CD4-positive, alpha-beta memory T cell (primary cell): ENCODE data around the gene HSPA4. TPM values are rescaled to one million over a fixed set of nuclear protein-coding genes. Genes with fewer than 3 reads are reported as not detected.
"Not testable (repeated sequence)": the region's sequence is repeated elsewhere in the genome, so short reads cannot be mapped to it uniquely, and the experiment has no call there.

ENCODE experiments used
- CTCF ChIA-PET: fragments of 350-600 bp; sonication (Branson Sonifier 250); formaldehyde crosslinking; loops from one replicate; lab custom pipeline; 2021; ENCODE audit warnings: inconsistent platforms; ENCODE audit not compliant: partially characterized antibody; lab: Charles Lee
- POLR2A ChIA-PET: fragments of 350-600 bp; sonication (Branson Sonifier 250); formaldehyde crosslinking; loops from one replicate; lab custom pipeline; 2021; ENCODE audit not compliant: partially characterized antibody; lab: Charles Lee
- DNase-seq, 5 donors: peaks; one replicate each; pipeline versions ENCODE4 v3.0.0 to v3.0.0-alpha.2; 2020 to 2022; ENCODE audit warnings: mixed read lengths in 1 of 5
- H3K27ac ChIP-seq: one replicate; pipeline ENCODE4 v1.7.0; 2013; ENCODE audit warnings: low read depth, low read length
- H3K27me3 ChIP-seq: 2 replicates; pipeline ENCODE4 v1.7.0; 2013; ENCODE audit warnings: mild to moderate bottlenecking, low read length, moderate library complexity; ENCODE audit not compliant: insufficient read depth
- H3K36me3 ChIP-seq: 2 replicates; pipeline ENCODE4 v1.7.0; 2013; ENCODE audit warnings: mild to moderate bottlenecking, low read length, moderate library complexity; ENCODE audit not compliant: insufficient read depth
- H3K4me1 ChIP-seq: 2 replicates; pipeline ENCODE4 v1.7.0; 2013; ENCODE audit warnings: mild to moderate bottlenecking, low read length, moderate library complexity; ENCODE audit not compliant: insufficient read depth
- H3K4me3 ChIP-seq, 2 donors: one replicate each; pipeline ENCODE4 v1.7.0; 2013; ENCODE audit warnings: low read length in 2 of 2, mild to moderate bottlenecking in 1 of 2
- H3K9me3 ChIP-seq, 2 donors: one replicate each; pipeline ENCODE4 v1.7.0; 2013; ENCODE audit warnings: low read length in 2 of 2, control low read depth in 1 of 2; ENCODE audit not compliant: control insufficient read depth in 1 of 2
- H3K27ac Mint-ChIP-seq, 7 donors: one replicate each; pipeline ENCODE4 v1.8.0; 2020 to 2021; ENCODE audit warnings: mixed read lengths in 7 of 7, mild to moderate bottlenecking in 6 of 7, inconsistent platforms in 3 of 7, moderate library complexity in 3 of 7
- H3K27me3 Mint-ChIP-seq, 2 donors: one replicate each; pipeline ENCODE4 v1.8.0; 2020 to 2021; ENCODE audit warnings: mixed read lengths in 2 of 2
- H3K36me3 Mint-ChIP-seq, 2 donors: one replicate each; pipeline ENCODE4 v1.8.0; 2020 to 2021; ENCODE audit warnings: mixed read lengths in 2 of 2, inconsistent platforms in 1 of 2, mild to moderate bottlenecking in 1 of 2
- H3K4me1 Mint-ChIP-seq, 4 donors: one replicate each; pipeline ENCODE4 v1.8.0; 2020 to 2021; ENCODE audit warnings: mixed read lengths in 4 of 4, mild to moderate bottlenecking in 1 of 4
- H3K4me3 Mint-ChIP-seq, 8 donors: one replicate each; pipeline ENCODE4 v1.8.0; 2020 to 2021; ENCODE audit warnings: mixed read lengths in 8 of 8, mild to moderate bottlenecking in 7 of 8, moderate library complexity in 6 of 8, inconsistent platforms in 3 of 8
- H3K9me3 Mint-ChIP-seq, 8 donors: one replicate each; pipeline ENCODE4 v1.8.0; 2020 to 2021; ENCODE audit warnings: mixed read lengths in 8 of 8, mild to moderate bottlenecking in 5 of 8, inconsistent platforms in 3 of 8, moderate library complexity in 1 of 8
- intact Hi-C: fragments of 100-400 bp; cut with micrococcal nuclease; formaldehyde crosslinking; loops from one replicate; pipeline ENCODE4 v1.15.1; 2023
- polyA plus RNA-seq, 2 donors: library from polyadenylated mRNA; unstranded; fragments of 300-500 nt; fragmentation: Illumina TruSeq; gene quantifications; one replicate each; pipeline ENCODE4 v1.2.3, GENCODE V29; 2021
- total RNA-seq, 2 experiments: library from RNA; stranded (reverse); gene quantifications; one replicate each; pipeline ENCODE4 v1.2.3, GENCODE V29; 2021

The HSPA4 gene
- total and polyA plus RNA-seq, 4 experiments from 2014 or later = 32.2 to 58.1 (median 50.5) TPM

DNA sequence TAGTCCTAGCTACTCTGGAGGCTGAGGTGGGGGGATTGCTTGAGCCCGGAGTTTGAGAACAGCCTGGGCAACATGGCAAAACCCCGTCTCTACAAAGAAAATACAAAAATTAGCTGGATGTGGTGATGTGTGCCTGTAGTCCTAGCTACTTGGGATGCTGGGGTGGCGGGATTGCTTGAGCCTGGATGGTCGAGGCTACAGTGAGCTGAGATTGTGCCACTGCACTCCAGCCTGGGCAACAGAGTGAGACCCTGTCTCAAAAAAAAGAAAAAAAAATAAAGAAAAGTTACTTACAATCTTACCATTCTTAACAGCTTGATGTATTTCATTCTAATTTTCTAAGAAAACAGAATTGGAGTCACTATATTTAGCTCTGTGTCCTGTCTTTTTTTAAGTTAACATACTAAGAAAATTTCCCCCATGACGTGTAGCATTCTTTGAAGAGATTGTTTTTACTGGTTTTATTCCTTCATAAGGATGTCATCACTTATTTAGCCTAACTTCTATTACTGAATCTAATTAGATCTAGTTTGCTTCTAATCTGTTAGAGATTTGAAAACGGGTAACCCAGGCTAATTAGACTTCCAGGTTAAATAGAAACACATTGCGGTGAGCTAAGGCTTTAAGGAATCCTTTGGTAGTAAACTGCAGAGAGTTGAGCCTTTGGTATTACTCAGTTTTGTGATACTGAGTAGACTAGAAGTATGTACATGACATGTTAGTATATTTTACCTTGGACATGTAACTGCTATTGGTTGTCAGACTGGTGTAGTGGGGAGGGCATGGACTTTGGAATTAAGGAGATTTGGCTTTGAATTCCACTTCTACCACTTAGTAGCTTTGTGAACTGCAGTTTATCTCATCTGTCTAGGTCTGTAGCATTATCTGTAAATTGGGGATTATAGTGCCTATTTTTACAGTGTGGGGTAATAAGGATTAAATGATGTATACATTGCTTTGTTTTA is 24.0 kb downstream of the HSPA4 start:
- CTCF ChIA-PET = no interaction called here
- Mint-ChIP-seq H3K9me3 (no peaks in the 10 kb centered on the region), H3K27me3 (no peaks in the 10 kb centered on the region), H3K4me3 (no peak overlapping the region), H3K4me1 (peaks cover 15 to 25% (median 19%) of the 10 kb centered on the region in 4 donors), H3K36me3 (peaks cover 46 to 73% of the 10 kb centered on the region in 2 donors), H3K27ac (peak overlapping the region in 1 of 7 donors; percentile 66)
- Histone ChIP-seq H3K4me1 (peaks cover 5% of the 10 kb centered on the region), H3K4me3 (no peak overlapping the region), H3K36me3 (peaks cover 41% of the 10 kb centered on the region), H3K9me3 (no peaks in the 10 kb centered on the region), H3K27ac (no peak overlapping the region), H3K27me3 (no peaks in the 10 kb centered on the region)
- intact Hi-C loops = no loop called here
- no peak for DNase-seq
- POLR2A ChIA-PET = no interaction called here

DNA sequence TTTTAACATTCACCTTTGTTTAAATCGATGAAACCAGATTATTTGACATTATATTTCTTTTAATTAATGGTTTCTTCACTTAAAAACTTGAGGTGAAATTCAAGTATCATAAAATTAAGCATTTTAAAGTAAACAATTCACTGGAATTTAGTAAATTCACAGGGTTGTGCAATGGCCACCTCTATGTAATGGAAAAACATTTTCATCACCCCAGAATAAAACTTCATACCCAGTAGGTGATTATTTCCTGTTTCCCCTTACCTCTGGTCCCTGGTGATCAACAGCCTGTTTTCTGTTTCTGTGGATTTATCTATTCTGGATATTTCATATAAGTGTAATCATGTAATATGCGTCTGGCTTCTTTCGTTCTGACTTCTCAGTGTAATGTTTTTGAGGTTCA is 27.2 kb downstream of the HSPA4 start:
- H3K36me3 ChIP-seq = peaks cover 22% of the 10 kb centered on the region
- no peak overlapping the region for H3K4me3 Mint-ChIP-seq
- intact Hi-C loops = no loop called here
- peaks cover 5% of the 10 kb centered on the region for H3K4me1 ChIP-seq
- no peaks in the 10 kb centered on the region for H3K27me3 Mint-ChIP-seq
- no peaks in the 10 kb centered on the region for H3K9me3 Mint-ChIP-seq
- no peaks in the 10 kb centered on the region for H3K27me3 ChIP-seq
- H3K36me3 Mint-ChIP-seq = peaks cover 45 to 68% of the 10 kb centered on the region in 2 donors
- no peak overlapping the region for H3K27ac ChIP-seq
- no peak for DNase-seq
- peaks cover 18 to 27% (median 19%) of the 10 kb centered on the region in 4 donors for H3K4me1 Mint-ChIP-seq
- POLR2A ChIA-PET = no interaction called here
- peak overlapping the region in 2 of 7 donors; percentile 53 to 62 for H3K27ac Mint-ChIP-seq
- no peaks in the 10 kb centered on the region for H3K9me3 ChIP-seq
- CTCF ChIA-PET = no interaction called here
- no peak overlapping the region for H3K4me3 ChIP-seq

DNA sequence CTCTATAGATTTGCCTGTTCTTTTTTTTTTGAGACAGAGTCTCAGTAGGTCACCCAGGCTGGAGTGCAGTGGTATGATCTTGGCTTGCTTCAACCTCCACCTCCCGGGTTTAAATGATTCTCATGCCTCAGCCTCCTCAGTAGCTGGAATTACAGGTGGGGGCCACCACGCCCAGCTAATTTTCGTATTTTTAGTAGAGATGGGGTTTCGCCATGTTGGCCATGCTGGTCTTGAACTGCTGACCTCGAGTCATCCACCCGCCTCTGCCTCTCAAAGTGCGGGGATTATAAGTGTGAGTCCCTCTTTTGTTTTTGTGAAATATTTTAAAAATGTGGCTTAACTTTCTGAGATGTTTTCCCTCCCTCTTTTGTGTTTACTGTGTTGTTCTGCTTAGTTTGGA is 29.2 kb downstream of the HSPA4 start:
- ChIA-PET POLR2A (no interaction called here), CTCF (no interaction called here)
- peak overlapping the region in 3 of 7 donors; percentile 43 to 82 (median 67) for H3K27ac Mint-ChIP-seq
- DNase-seq = no peak
- Histone ChIP-seq H3K27ac (no peak overlapping the region), H3K4me1 (peaks cover 5% of the 10 kb centered on the region), H3K27me3 (no peaks in the 10 kb centered on the region), H3K36me3 (peaks cover 12% of the 10 kb centered on the region), H3K9me3 (no peaks in the 10 kb centered on the region), H3K4me3 (no peak overlapping the region)
- peaks cover 18 to 24% (median 20%) of the 10 kb centered on the region in 4 donors for H3K4me1 Mint-ChIP-seq
- H3K36me3 Mint-ChIP-seq = peaks cover 44 to 58% of the 10 kb centered on the region in 2 donors
- intact Hi-C loops = no loop called here
- H3K27me3 Mint-ChIP-seq = no peaks in the 10 kb centered on the region
- H3K9me3 Mint-ChIP-seq = no peaks in the 10 kb centered on the region
- no peak overlapping the region for H3K4me3 Mint-ChIP-seq

DNA sequence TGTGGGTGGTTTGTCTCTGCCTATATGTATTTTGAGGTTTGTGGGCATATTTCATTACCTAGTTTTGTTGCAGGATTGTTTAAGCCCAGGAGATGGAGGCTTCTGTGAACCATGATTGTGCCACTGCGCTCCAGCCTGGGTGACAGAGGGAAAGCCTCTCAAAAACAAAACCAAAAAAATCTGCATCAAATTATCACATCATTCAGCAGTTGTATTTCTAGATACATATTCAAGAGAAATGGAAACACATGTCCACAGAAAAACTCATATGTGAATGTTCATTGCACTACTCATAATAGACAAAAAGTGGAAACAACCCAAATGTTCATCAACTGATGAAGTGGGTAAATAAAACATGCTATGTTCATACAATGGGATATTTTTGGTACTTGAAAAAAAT is 29.9 kb downstream of the HSPA4 start:
- Mint-ChIP-seq H3K4me3 (no peak overlapping the region), H3K9me3 (no peaks in the 10 kb centered on the region), H3K36me3 (peaks cover 43 to 58% of the 10 kb centered on the region in 2 donors), H3K27ac (peak overlapping the region in 3 of 7 donors; percentile 43 to 64 (median 44)), H3K27me3 (no peaks in the 10 kb centered on the region), H3K4me1 (peaks cover 16 to 25% (median 19%) of the 10 kb centered on the region in 4 donors)
- H3K27ac ChIP-seq = no peak overlapping the region
- no peak for DNase-seq
- peaks cover 5% of the 10 kb centered on the region for H3K36me3 ChIP-seq
- H3K4me1 ChIP-seq = peaks cover 5% of the 10 kb centered on the region
- H3K27me3 ChIP-seq = no peaks in the 10 kb centered on the region
- no peaks in the 10 kb centered on the region for H3K9me3 ChIP-seq
- intact Hi-C loops = no loop called here
- H3K4me3 ChIP-seq = no peak overlapping the region
- ChIA-PET POLR2A (no interaction called here), CTCF (no interaction called here)

DNA sequence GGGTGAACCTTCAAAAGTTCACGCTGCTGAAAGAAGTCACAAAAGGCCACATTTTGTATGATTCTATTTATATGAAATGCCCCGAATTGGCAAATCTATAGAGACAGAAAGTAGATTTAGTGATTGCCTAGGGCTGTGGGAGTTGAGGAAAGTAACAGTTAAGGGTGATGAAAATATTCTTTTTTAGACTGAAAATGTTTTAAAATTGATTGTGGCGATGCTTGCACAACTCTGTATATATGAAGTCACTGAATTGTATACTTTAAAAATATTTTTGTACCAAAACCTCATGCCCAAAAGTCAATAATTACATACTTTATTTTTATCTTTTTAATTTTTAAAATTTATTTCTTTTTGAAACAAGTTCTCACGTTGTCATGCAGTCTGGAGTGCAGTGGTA is 30.3 kb downstream of the HSPA4 start:
- H3K27me3 Mint-ChIP-seq = no peaks in the 10 kb centered on the region
- POLR2A ChIA-PET = no interaction called here
- peaks cover 43 to 59% of the 10 kb centered on the region in 2 donors for H3K36me3 Mint-ChIP-seq
- Histone ChIP-seq H3K36me3 (peaks cover 1% of the 10 kb centered on the region), H3K4me1 (peaks cover 5% of the 10 kb centered on the region), H3K9me3 (no peaks in the 10 kb centered on the region), H3K4me3 (no peak overlapping the region), H3K27ac (no peak overlapping the region), H3K27me3 (no peaks in the 10 kb centered on the region)
- CTCF ChIA-PET = no interaction called here
- H3K4me3 Mint-ChIP-seq = no peak overlapping the region
- no peak for DNase-seq
- H3K4me1 Mint-ChIP-seq = peaks cover 16 to 22% (median 19%) of the 10 kb centered on the region in 4 donors
- H3K9me3 Mint-ChIP-seq = no peaks in the 10 kb centered on the region
- intact Hi-C loops = no loop called here
- no peak overlapping the region for H3K27ac Mint-ChIP-seq

DNA sequence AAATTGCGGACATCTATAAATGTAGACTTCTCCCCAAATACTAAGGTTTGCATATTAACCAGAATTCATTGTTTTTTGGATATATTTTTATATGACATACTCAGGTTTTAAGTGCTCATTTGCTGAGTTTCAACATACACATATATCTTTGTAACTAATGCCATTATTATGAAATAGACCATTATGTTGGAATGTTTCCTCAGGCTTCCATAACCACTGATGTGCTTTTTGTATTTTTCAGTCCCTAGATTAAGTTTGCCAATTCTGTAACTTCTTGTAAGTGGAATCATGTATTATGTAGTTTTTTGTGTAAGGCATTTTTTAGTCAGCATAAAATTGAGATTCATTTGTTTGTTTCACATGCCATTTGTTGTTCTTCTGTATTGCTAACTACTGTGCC is 32.1 kb downstream of the HSPA4 start:
- H3K4me3 ChIP-seq = no peak overlapping the region
- intact Hi-C loops = no loop called here
- peaks cover 49 to 59% of the 10 kb centered on the region in 2 donors for H3K36me3 Mint-ChIP-seq
- H3K4me3 Mint-ChIP-seq = no peak overlapping the region
- H3K4me1 ChIP-seq = peaks cover 5% of the 10 kb centered on the region
- H3K27ac ChIP-seq = no peak overlapping the region
- H3K27me3 Mint-ChIP-seq = no peaks in the 10 kb centered on the region
- ChIA-PET POLR2A (no interaction called here), CTCF (no interaction called here)
- DNase-seq = no peak
- H3K27me3 ChIP-seq = no peaks in the 10 kb centered on the region
- peaks cover 9% of the 10 kb centered on the region for H3K36me3 ChIP-seq
- H3K9me3 ChIP-seq = no peaks in the 10 kb centered on the region
- no peak overlapping the region for H3K27ac Mint-ChIP-seq
- H3K9me3 Mint-ChIP-seq = no peaks in the 10 kb centered on the region
- peaks cover 13 to 16% (median 15%) of the 10 kb centered on the region in 4 donors for H3K4me1 Mint-ChIP-seq

DNA sequence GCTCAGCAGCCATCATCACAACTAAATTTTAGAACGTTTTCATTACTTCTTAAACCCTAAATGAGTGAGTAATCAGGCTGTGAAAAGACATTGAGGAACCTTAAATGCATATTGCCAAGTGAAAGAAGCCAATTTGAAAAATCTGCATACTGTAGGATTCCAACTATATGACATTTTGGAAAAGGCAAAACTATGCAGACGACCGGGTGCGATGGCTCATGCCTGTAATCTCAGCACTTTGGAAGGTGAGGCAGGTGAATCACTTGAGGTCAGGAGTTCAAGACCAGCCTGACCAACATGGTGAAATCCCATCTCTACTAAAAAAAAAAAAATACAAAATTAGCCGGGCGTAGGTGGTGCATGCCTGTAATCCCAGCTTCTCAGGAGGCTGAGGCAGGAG is 33.4 kb downstream of the HSPA4 start:
- not testable (repeated sequence) for H3K27ac Mint-ChIP-seq
- H3K36me3 ChIP-seq = peaks cover 19% of the 10 kb centered on the region

More for the DNA sequence above, 33.4 kb downstream of the HSPA4 start:
- H3K27me3 ChIP-seq, H3K27me3 Mint-ChIP-seq, intact Hi-C loops, H3K4me3 ChIP-seq, H3K9me3 ChIP-seq, H3K27ac ChIP-seq, H3K9me3 Mint-ChIP-seq, POLR2A ChIA-PET, H3K4me3 Mint-ChIP-seq, H3K4me1 ChIP-seq, DNase-seq: not testable (repeated sequence)
- CTCF ChIA-PET = interaction anchor here (1.5 kb wide), 1 partner anchor 26 kb away, joined by 3 read pairs; no protein-coding TSS in a partner anchor
- Mint-ChIP-seq H3K4me1 (peaks cover 6 to 12% (median 7%) of the 10 kb centered on the region in 4 donors), H3K36me3 (peaks cover 46 to 58% of the 10 kb centered on the region in 2 donors)
